ENCODE results near the gene FBLL1.
"Not testable (repeated sequence)": the region's sequence is repeated elsewhere in the genome, so short reads cannot be mapped to it uniquely, and the experiment has no call there.

Gene FBLL1

DNA sequence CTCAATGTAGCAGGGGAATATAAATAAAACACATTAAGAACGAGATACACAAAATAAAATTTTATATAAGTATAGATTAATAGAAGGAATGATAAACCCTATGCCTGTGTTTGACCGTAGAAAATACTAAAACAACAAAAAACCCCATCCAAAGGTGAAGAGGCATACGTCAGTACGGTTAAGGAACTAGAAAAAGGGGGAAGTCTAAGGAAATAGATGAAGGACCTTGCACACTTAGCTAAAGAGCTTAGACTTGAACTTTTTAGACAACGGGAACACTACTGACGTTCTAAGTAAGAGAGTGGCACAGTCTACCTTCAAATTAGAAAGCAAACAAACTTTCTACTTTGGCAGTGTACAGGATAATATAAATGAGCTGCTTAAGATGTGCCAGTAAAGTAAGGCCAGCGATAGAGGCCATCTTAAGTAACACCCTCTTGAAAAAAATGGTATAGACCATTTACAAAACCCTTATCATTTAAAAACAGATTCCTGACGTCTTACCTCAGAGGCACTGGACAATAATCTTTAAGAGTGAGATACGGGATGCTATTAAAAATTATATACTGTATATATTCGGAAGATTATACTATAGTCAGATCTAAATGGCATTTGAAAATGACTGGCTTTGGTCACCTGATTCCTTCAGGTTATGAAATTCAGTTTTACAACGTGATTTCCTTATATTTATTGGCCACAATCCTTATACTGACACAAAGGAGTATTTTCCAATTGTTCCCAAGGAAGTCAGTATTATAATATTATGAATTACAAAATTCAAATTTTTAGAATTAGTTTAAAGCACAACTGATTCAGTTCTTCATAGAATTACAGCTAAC lies 41.6 kb downstream of the FBLL1 start:
- H3K4me3 ChIP-seq (replicated peaks; ENCODE audit: low read depth, low read length): no peak overlapping the region
- no peak for DNase-seq (ENCODE audit: low read depth)
- TF ChIP-seq, protein P1, sequence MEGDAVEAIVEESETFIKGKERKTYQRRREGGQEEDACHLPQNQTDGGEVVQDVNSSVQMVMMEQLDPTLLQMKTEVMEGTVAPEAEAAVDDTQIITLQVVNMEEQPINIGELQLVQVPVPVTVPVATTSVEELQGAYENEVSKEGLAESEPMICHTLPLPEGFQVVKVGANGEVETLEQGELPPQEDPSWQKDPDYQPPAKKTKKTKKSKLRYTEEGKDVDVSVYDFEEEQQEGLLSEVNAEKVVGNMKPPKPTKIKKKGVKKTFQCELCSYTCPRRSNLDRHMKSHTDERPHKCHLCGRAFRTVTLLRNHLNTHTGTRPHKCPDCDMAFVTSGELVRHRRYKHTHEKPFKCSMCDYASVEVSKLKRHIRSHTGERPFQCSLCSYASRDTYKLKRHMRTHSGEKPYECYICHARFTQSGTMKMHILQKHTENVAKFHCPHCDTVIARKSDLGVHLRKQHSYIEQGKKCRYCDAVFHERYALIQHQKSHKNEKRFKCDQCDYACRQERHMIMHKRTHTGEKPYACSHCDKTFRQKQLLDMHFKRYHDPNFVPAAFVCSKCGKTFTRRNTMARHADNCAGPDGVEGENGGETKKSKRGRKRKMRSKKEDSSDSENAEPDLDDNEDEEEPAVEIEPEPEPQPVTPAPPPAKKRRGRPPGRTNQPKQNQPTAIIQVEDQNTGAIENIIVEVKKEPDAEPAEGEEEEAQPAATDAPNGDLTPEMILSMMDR (IDR thresholded peaks at IDR 0.05; ENCODE audit: low read length, missing control alignments): no peak

DNA sequence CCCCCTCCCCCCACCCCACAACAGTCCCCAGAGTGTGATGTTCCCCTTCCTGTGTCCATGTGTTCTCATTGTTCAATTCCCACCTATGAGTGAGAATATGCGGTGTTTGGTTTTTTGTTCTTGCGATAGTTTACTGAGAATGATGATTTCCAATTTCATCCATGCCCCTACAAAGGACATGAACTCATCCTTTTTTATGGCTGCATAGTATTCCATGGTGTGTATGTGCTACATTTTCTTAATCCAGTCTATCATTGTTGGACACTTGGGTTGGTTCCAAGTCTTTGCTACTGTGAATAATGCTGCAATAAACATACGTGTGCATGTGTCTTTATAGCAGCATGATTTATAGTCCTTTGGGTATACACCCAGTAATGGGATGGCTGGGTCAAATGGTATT lies 44.6 kb downstream of the FBLL1 start:
- not testable (repeated sequence) for DNase-seq (ENCODE audit: low read depth); H3K4me3 ChIP-seq (replicated peaks; ENCODE audit: low read depth, low read length)

DNA sequence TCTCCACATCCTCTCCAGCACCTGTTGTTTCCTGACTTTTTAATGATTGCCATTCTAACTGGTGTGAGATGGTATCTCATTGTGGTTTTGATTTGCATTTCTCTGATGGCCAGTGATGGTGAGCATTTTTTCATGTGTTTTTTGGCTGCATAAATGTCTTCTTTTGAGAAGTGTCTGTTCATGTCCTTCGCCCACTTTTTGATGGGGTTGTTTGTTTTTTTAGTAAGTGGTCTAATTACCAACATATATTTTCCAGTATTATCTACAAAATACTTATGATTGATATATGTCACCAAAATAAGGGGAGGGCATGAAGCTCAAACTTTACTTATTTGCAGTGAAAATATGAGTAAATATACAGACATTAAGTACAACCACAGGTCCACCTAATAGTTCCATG lies 45.1 kb downstream of the FBLL1 start:
- H3K4me3 ChIP-seq (replicated peaks; ENCODE audit: low read depth, low read length); DNase-seq (ENCODE audit: low read depth): not testable (repeated sequence)

DNA sequence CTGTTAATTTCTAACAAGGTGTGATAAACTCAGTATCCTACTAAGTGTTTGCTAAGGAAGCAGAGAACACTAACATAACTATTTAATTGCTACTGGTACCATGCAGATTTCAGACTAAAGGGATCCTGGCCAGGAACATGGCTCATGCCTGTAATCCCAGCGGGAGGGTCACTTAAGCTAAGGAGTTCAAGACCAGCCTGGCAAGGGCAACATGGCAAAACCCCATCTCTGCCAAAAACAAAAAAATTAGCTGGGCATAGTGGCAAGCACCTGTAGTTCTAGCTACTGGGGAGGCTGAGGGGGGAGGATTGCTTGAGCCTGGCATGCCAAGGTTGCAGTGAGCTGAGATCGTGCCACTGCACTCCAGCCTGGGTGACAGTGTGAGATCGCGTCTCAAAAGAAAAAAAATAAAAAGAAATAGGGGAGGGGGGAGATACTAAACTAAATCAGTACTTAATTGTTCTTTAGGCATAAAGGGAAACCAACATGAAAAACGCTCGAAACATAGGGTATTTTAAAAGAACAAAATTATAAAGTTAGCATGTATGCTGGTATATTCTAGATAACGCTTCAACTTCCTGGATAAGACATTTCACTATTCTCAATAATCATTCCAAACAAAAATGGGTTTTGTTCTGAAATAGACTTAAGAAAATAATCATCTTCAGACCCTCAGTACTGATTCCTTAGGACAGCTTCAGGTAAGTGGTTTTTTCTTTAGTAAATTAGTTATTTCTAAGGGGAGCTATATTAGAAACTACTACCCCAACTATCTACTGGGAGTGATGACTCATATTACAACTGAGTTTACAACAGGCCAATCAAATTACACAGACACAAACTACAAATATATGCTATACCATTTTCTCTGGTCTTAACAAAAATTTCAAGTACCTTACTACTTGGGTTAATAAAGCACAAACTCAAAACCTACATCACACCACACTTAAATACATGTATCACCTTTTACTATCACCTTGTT lies 46.6 kb downstream of the FBLL1 start:
- TF ChIP-seq, protein P1 (IDR thresholded peaks at IDR 0.05; ENCODE audit: low read length, missing control alignments): no peak
- DNase-seq (ENCODE audit: low read depth): no peak
- H3K4me3 ChIP-seq (replicated peaks; ENCODE audit: low read depth, low read length): no peak overlapping the region

DNA sequence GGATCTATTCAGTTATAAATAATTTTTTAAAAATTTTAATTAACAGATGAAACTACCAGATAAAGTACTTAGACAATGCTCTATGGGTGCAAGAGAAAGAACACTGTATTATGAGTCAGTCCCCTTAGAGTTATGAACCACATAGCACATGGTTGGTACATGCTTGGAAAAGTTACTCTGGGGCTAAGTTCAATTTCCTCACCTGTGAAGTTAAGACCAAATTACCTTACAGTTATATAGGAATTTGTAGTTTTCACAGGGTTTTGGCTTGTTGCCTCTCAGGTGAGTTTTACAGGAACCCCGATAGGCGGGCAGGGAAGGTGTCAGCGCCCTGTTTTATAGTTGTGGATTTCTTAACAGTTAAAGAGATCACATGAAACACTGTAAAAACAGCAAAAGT lies 48.9 kb downstream of the FBLL1 start:
- TF ChIP-seq, protein P1 (IDR thresholded peaks at IDR 0.05; ENCODE audit: low read length, missing control alignments): no peak
- peak; percentile 37 for DNase-seq (ENCODE audit: low read depth)
- H3K4me3 ChIP-seq (replicated peaks; ENCODE audit: low read depth, low read length): peak overlapping the region; percentile 82

DNA sequence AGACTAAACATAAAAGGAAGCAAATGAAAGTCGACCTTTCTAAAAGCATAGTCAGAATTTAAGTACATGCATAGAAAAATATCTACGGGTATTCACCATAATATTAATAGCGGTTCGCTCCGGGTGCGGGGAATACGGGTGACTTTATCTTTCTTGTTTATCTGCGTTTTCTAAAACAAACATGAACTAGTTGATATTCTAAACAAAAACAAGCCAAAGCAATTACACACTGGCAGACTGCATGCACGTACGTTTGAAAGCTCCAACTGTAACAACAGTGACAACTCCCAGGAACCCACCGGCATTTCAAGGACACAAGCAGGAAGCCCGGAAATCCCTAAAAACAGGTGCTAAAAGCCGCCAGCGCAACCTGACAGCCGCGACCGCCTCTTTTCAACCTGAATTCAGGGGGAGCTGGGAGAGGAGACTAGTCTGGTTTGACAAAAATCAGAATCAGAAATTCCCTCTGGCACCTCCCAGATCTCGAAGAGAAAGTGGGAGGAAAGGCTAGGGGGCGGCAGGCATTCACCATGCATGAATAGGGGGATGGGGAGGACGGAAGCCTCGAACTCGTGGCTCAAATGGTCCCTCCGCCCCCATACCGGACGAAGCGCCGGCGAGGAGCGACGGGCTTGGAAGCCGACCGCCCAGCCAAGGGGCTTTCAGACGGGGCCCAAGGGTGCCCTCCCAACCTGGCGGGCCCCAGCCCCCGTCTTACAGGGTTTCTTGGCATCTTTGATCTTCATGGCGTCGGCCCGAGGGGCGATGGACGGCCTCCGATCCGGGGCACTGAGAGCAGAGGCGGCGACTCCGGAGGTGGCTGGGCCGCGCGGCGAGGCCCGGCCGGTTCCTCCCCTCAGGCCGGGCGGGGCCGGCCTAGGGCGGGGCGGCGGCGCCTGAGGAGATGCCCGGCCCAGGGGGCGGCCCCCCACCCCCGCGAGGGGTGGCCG lies 49.7 kb downstream of the FBLL1 start, which contains the start of gene PANK3:
Gene PANK3, minus strand, starts transcription at position 831 of the 950 bp plus-strand sequence. Its CDS starts 85 bp downstream, at position 746.
- TF ChIP-seq, protein P1 (IDR thresholded peaks at IDR 0.05; ENCODE audit: low read length, missing control alignments): no peak
- peak; percentile 77 for DNase-seq (ENCODE audit: low read depth)
- peak within 1 kb of the TSS; percentile 82 for H3K4me3 ChIP-seq (replicated peaks; ENCODE audit: low read depth, low read length)

DNA sequence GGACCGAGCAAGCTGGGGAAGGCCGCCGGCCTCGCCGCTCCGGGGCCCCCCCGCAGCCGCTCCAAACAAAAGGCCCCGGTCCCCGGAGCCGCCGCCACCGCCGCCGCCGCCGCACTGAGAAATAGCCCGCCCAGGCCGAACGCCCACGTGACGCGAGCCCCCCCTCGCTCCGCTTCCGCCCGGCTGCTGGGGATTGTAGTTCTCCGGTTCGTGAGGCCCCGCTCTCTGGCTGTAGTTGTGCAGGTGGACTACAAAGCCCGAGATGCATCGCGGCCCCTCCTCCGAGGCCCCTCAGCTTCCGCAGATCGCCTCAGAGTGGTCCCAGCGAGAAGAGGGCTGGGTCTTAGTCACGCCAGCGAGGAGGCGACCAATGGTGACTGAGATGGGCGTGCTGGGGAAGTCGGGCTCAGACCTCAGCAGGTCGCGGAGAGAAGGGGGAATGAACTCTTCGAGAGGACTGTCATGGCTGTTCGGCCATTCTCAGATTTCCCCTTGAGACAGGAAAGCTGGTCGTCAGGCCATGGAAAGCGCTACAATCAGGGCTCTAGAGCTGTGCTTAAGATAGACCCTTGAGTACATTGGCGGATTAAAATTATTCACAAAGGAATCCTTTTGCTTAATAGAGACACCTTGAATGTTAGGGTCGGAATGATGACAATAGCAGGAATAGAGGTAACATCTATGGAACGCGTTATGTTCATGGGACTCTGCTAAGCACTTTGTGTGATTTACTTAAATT lies 50.6 kb downstream of the FBLL1 start:
- peak overlapping the region; percentile 82 for H3K4me3 ChIP-seq (replicated peaks; ENCODE audit: low read depth, low read length)
- TF ChIP-seq, protein P1 (IDR thresholded peaks at IDR 0.05; ENCODE audit: low read length, missing control alignments): no peak
- peak; percentile 100 for DNase-seq (ENCODE audit: low read depth)
